HTR-8/SVneo (cell line): ENCODE data around the gene PDE10A.

Experiments used
- DNase-seq: peaks from one replicate; pipeline ENCODE4 v3.0.0; 2011; ENCODE audit warnings: low spot score, mixed read lengths; ENCODE audit not compliant: insufficient read length
- FAIRE-seq: peaks from 2 replicates; lab custom pipeline; 2011; peaks lifted over from hg19 to GRCh38; lab: Jason Lieb, UNC

Gene PDE10A

DNA sequence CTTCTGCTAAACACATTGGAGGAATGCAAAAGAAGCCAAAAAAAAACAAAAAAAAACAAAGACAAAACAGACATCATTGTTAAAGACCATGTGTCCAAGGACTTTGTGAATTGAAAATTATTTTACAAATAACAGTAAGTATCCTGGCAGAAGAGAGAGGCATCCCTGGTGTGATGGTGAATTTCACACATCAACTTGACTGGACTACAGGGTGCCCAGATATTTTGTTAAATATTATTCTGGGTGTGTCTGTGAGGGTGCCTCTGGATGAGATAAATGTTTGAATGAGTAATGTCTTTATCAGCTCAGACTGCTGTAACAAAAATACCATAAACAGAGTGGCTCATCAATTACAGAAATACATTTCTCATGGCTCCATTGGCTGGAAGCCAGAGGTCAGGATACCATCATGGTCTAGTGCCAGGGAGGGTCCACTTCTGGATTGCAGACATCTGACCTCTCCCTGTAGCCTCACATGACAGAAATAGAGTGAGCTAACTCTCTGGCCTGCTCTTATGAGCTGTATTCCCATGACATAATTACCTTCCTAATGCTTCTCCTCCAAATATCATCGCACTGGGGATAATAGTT lies 341.4 kb downstream of the PDE10A start:
- FAIRE-seq (no peak), DNase-seq (no peak)

- FAIRE-seq, result no peak
- no peak for DNase-seq
Observed at GRCh38 chr6:165321150-165321549, 341.9 kb downstream of the PDE10A start.

- DNase-seq (no peak), FAIRE-seq (no peak)
Observed at GRCh38 chr6:165317723-165318122, 345.3 kb downstream of the PDE10A start.

GRCh38 chr6:165308926-165309731 lies 353.9 kb downstream of the PDE10A start, which contains the start of gene C6orf118:
TSS of gene C6orf118 (minus strand) at chr6:165309605. CDS start at chr6:165309586, 19 bp downstream.
- no peak for FAIRE-seq
- DNase-seq, result peak; percentile 42

- no peak for FAIRE-seq
- DNase-seq, result no peak
Observed at GRCh38 chr6:165306955-165307354, 356.1 kb downstream of the PDE10A start.

DNA sequence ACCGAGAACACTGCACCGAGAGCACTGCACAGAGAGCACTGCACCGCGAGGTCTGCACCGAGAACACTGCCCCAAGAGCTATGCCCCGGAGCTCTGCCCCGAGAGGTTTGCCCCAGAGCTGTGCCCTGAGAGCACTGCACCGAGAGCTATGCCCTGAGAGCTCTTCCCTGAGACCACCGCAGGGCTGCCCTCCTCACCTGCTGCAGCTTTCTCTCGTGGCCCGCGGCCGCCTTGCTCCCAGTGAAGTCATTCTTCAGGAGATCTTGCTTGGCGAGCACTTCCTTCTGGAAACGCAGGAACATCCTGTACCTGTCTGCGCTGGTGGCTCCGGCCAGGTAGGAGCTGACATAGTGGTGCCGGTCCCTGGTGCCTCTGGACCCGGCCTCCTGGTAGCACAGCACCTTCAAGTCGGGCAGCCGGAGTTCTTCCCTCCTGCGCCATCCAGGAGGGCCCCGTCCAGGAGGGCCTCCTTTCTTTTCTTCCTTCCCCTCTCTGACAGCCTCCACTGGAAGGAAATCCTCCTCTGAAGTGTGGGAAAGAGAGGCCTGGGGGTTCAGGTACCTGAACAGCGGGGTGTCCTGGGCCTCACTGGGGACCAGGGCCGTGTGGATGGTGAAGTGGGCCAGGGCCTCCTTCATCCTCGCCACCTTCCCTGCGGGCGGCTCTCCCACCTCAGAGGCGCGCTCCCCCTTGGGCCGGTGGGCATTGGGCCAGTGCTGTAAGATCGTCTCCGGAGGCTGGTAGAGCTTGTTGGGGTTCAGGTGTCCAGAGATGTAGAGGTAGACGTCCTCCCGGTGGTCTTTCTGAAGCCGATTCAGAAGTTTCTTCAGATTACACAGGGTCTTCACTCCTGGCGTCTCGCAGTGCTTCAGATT lies 361.4 kb downstream of the PDE10A start:
- FAIRE-seq (no peak), DNase-seq (no peak)

DNA sequence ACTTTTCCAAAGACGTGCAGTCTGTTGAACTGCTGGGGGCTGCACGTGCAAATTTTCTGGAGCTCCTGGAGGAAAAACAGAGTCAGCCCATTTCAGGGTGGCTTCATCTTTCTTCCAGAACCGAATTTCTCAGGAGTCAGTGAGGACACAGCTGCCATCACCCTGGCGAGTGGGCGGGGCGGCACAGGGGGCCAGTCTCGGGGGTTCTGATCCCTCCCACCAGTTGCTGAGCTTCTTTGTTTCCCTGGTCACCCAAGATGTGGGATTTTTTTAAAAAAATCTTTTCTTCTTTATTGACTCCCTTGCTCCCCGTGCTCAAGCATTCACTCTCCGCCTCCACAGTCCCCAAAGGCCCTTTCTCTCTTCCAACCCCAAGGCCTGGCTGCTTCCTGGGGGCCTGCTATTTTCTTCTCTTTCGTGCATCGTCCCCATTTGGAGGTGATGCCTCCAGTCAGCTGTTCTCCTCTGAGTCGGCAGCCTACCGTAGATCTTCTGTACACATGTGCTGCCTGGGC lies 362.6 kb downstream of the PDE10A start:
- DNase-seq (no peak), FAIRE-seq (no peak)

- no peak for FAIRE-seq
Observed at GRCh38 chr6:165298875-165299274, 364.2 kb downstream of the PDE10A start.

DNA sequence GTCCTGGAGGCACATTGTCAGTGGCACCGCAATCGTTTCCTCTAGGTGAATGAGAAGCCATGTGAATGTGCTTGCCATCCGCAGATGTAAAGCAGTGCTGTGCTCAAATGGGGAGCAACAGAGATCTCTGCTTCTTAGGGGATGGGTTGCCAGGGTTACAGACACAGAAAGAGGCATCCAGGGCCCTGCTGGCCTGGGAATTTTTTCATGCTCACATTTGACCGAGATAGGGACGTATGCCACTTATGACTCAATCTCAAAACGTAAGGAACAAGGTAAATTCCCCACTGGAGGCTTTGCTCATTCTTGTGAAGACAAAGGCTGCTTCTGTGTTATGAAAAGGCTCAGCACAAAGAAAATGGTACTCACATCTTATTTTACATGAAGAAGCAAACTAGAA lies 364.6 kb downstream of the PDE10A start:
- FAIRE-seq, result no peak
- DNase-seq, result no peak

More at GRCh38 chr6:165298875-165299274, 364.2 kb downstream of the PDE10A start:
- no peak for DNase-seq

GRCh38 chr6:165292657-165293056 lies 370.4 kb downstream of the PDE10A start:
- FAIRE-seq (no peak), DNase-seq (no peak)
